Mesendoderm (in vitro differentiated cells): ENCODE data around the gene PLEKHB1. TPM values are rescaled to one million over a fixed set of nuclear protein-coding genes. Genes with fewer than 3 reads are reported as not detected.

Experiments used
- DNase-seq: peaks from one replicate; pipeline ENCODE4 v3.0.0; 2013
- H2AK5ac ChIP-seq: 2 replicates; pipeline ENCODE4 v1.6.1; 2013; ENCODE audit warnings: low read length, inconsistent platforms
- H2BK120ac ChIP-seq: 2 replicates; pipeline ENCODE4 v1.6.1; 2013; ENCODE audit warnings: low read depth, mild to moderate bottlenecking, low read length, moderate library complexity, mixed read lengths
- H2BK15ac ChIP-seq: replicated peaks from 2 replicates; pipeline ENCODE4 v1.6.1; 2013; ENCODE audit warnings: low read depth, mild to moderate bottlenecking, moderate library complexity
- H2BK5ac ChIP-seq: 2 replicates; pipeline ENCODE4 v1.6.1; 2013; ENCODE audit warnings: low read length, inconsistent platforms
- H3K18ac ChIP-seq: 2 replicates; pipeline ENCODE4 v1.6.1; 2013; ENCODE audit warnings: mild to moderate bottlenecking, low read length, mixed read lengths
- H3K23ac ChIP-seq: one replicate; pipeline ENCODE4 v1.6.1; 2013; ENCODE audit warnings: low read length
- H3K27ac ChIP-seq: 2 replicates; pipeline ENCODE4 v1.5.1; 2013; ENCODE audit warnings: low read depth, mild to moderate bottlenecking, inconsistent platforms, low read length, moderate library complexity
- H3K27me3 ChIP-seq: 2 replicates; pipeline ENCODE4 v1.6.1; 2013; ENCODE audit warnings: low read length, control low read depth, mild to moderate bottlenecking, inconsistent platforms; ENCODE audit not compliant: insufficient read depth, poor library complexity
- H3K36me3 ChIP-seq: 2 replicates; pipeline ENCODE4 v1.6.1; 2013; ENCODE audit warnings: low read length, inconsistent platforms; ENCODE audit not compliant: control insufficient read depth, insufficient read depth
- H3K4ac ChIP-seq: one replicate; pipeline ENCODE4 v1.6.1; 2013; ENCODE audit warnings: low read depth, mild to moderate bottlenecking, low read length, moderate library complexity
- H3K4me1 ChIP-seq: 2 replicates; pipeline ENCODE4 v1.6.1; 2013; ENCODE audit warnings: low read depth, low read length, inconsistent platforms; ENCODE audit not compliant: control insufficient read depth
- H3K4me2 ChIP-seq: 2 replicates; pipeline ENCODE4 v1.6.1; 2013; ENCODE audit warnings: low read length
- H3K4me3 ChIP-seq: 2 replicates; pipeline ENCODE4 v1.5.1; 2013; ENCODE audit warnings: mild to moderate bottlenecking, low read length
- H3K56ac ChIP-seq: one replicate; pipeline ENCODE4 v1.6.1; 2013; ENCODE audit warnings: low read length
- H3K79me1 ChIP-seq: 2 replicates; pipeline ENCODE4 v1.6.1; 2013; ENCODE audit warnings: low read length, inconsistent platforms
- H3K79me2 ChIP-seq: 2 replicates; pipeline ENCODE4 v1.6.1; 2013; ENCODE audit warnings: mild to moderate bottlenecking, low read length; ENCODE audit not compliant: control insufficient read depth, insufficient read depth
- H3K9ac ChIP-seq: 2 replicates; pipeline ENCODE4 v1.6.1; 2013; ENCODE audit warnings: low read length, inconsistent platforms
- H4K5ac ChIP-seq: one replicate; pipeline ENCODE4 v1.6.1; 2013; ENCODE audit warnings: low read length
- H4K8ac ChIP-seq: one replicate; pipeline ENCODE4 v1.6.1; 2013; ENCODE audit warnings: low read depth, mild to moderate bottlenecking, control low read depth, low read length, moderate library complexity
- WGBS: extraction: QIAGEN DNeasy Blood & Tissue Kit; methylation state at CpG from one replicate; pipeline ENCODE4 v1.1.7; 2013; ENCODE audit warnings: low lambda C conversion rate, missing lambda C conversion rate; ENCODE audit not compliant: insufficient coverage; ENCODE audit errors: extremely low coverage; 5-methylcytosine and 5-hydroxymethylcytosine counted together
- polyA plus RNA-seq, 2 experiments: library from polyadenylated mRNA; stranded (reverse); fragments of 200-250 nt; gene quantifications; one replicate each; pipeline ENCODE4 v1.2.3, GENCODE V29; 2013

Gene PLEKHB1, protein sequence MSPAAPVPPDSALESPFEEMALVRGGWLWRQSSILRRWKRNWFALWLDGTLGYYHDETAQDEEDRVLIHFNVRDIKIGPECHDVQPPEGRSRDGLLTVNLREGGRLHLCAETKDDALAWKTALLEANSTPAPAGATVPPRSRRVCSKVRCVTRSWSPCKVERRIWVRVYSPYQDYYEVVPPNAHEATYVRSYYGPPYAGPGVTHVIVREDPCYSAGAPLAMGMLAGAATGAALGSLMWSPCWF
- 3.8 TPM for polyA plus RNA-seq (2013, experiment 1 of 2)
- 4.5 TPM for polyA plus RNA-seq (2013, experiment 2 of 2)

- no peaks in the 10 kb centered on the region for H3K79me2 ChIP-seq
- H3K79me1 ChIP-seq, result no peaks in the 10 kb centered on the region
- H2BK5ac ChIP-seq, result peak within 1 kb of the TSS; percentile 81
- peak within 1 kb of the TSS; percentile 10 for H4K5ac ChIP-seq
- no peaks in the 10 kb centered on the region for H3K36me3 ChIP-seq
- peak within 1 kb of the TSS; percentile 19 for H3K18ac ChIP-seq
- peak within 1 kb of the TSS; percentile 81 for H3K56ac ChIP-seq
- H2BK120ac ChIP-seq, result no peak within 1 kb of the TSS
- H3K4me3 ChIP-seq, result peak within 1 kb of the TSS; percentile 11
- no CpG with 5 or more reads among the region's 26 CpGs for WGBS
- H3K9ac ChIP-seq, result peak within 1 kb of the TSS; percentile 67
- no peak within 1 kb of the TSS for H4K8ac ChIP-seq
- peak within 1 kb of the TSS; percentile 20 for H2AK5ac ChIP-seq
- DNase-seq, result peak; percentile 91
- peaks cover 7% of the 10 kb centered on the region for H3K4me1 ChIP-seq
- peak within 1 kb of the TSS; percentile 41 for H3K4me2 ChIP-seq
- no peaks in the 10 kb centered on the region for H3K27me3 ChIP-seq
- H3K27ac ChIP-seq, result peak within 1 kb of the TSS; percentile 28
- no peak within 1 kb of the TSS for H2BK15ac ChIP-seq
- peak within 1 kb of the TSS; percentile 7 for H3K23ac ChIP-seq
- no peak within 1 kb of the TSS for H3K4ac ChIP-seq
These were observed at the start of gene PLEKHB1 for GRCh38 chr11:73645972-73646631. Gene PLEKHB1 (plus strand): TSS chr11:73646581. CDS start chr11:73646609, 28 bp downstream.

DNA sequence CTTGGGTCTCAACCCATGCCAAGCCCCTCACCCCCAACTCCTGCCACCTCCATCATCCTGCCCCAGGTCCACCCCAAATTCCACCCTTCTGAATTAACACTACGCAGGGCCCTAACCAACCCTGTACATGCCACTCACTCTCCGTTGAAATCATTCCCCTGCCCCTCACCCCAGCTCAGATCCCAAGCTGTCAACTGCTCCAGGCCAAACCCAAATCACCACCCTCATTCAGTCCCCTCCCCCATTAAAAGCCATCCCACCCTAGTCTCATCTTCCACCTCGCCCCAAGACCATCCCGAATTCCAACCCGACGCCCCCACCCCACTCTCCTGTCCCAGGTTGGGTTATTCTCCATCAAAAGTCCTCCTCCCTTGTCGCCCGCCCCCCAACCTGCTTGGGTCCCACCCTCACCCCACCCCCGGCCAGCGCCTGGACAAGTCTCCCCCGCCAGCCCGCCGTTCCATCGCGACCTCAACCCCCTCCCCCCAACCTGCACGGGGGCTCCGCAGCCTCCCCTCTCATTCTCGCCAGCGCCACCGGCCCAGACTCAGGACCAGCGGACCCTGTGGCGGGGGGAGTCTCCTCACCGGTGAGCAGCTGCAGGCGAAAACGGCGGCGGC is 48.9 kb upstream of the PLEKHB1 start:
- H3K79me2 ChIP-seq, result peaks cover 18% of the 10 kb centered on the region
- H3K27me3 ChIP-seq, result no peaks in the 10 kb centered on the region
- H4K5ac ChIP-seq, result no peak overlapping the region
- H2BK120ac ChIP-seq, result peak overlapping the region; percentile 6
- H4K8ac ChIP-seq, result peak overlapping the region; percentile 69
- peaks cover 5% of the 10 kb centered on the region for H3K4me1 ChIP-seq
- peak overlapping the region; percentile 94 for H3K56ac ChIP-seq
- H2BK5ac ChIP-seq, result peak overlapping the region; percentile 17
- H3K4me2 ChIP-seq, result peak overlapping the region; percentile 53
- peak overlapping the region; percentile 92 for H3K18ac ChIP-seq
- no peaks in the 10 kb centered on the region for H3K36me3 ChIP-seq
- H3K23ac ChIP-seq, result no peak overlapping the region
- peak overlapping the region; percentile 64 for H3K4me3 ChIP-seq
- H2BK15ac ChIP-seq, result no peak overlapping the region
- H3K27ac ChIP-seq, result peak overlapping the region; percentile 98
- H3K9ac ChIP-seq, result peak overlapping the region; percentile 86
- no peak overlapping the region for H2AK5ac ChIP-seq
- H3K79me1 ChIP-seq, result peaks cover 9% of the 10 kb centered on the region
- WGBS, result no CpG with 5 or more reads among the region's 27 CpGs
- peak; percentile 37 for DNase-seq
- H3K4ac ChIP-seq, result peak overlapping the region; percentile 77

GRCh38 chr11:73597956-73598718 is 48.2 kb upstream of the PLEKHB1 start, which contains the start of gene FAM168A:
Gene FAM168A (minus strand): TSS chr11:73598112. CDS start chr11:73468474, 129,638 bp downstream.
- Histone ChIP-seq H3K4ac (peak within 1 kb of the TSS; percentile 77), H2BK5ac (peak within 1 kb of the TSS; percentile 17), H3K27me3 (no peaks in the 10 kb centered on the region), H3K18ac (peak within 1 kb of the TSS; percentile 92), H3K56ac (peak within 1 kb of the TSS; percentile 94), H3K23ac (no peak within 1 kb of the TSS), H2AK5ac (no peak within 1 kb of the TSS), H3K4me3 (peak within 1 kb of the TSS; percentile 71), H3K4me2 (peak within 1 kb of the TSS; percentile 53), H3K79me1 (peaks cover 8% of the 10 kb centered on the region), H3K27ac (peak within 1 kb of the TSS; percentile 98), H4K5ac (no peak within 1 kb of the TSS), H2BK120ac (peak within 1 kb of the TSS; percentile 6), H3K36me3 (no peaks in the 10 kb centered on the region), H2BK15ac (no peak within 1 kb of the TSS), H3K9ac (peak within 1 kb of the TSS; percentile 86), H3K4me1 (peaks cover 5% of the 10 kb centered on the region), H3K79me2 (peaks cover 18% of the 10 kb centered on the region), H4K8ac (peak within 1 kb of the TSS; percentile 69)
- DNase-seq, result peak; percentile 99
- no CpG with 5 or more reads among the region's 64 CpGs for WGBS

DNA sequence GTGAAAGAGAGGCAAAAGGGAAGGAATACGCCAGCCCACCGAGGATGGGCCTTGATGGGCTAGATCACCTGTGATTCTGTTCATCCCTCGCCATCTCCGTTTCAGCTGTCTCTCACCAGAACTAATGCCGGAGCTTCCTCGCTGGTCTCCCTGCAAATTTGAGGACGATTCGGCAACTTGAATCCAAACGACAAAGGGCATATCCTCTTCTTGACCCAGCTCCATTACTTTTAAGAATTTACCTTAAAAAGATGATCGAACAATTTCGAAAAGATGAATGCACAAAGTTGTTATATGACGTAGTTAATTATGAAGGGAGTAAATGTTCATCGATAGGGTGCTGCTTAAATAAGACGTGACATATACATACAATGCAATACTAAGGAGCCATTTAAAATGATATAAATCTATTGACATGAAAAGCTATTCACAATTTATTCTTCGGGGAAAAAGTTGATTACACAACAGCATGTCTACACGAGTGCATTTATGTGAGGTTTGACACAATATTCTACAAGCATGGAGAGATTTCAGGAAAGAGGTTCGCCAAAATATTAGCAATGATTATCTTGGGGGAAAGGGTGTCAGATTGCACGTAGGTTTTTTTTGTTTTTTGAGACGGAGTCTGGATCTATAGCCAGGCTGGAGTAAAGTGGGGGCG is 47.5 kb upstream of the PLEKHB1 start:
- Histone ChIP-seq H3K18ac (peak overlapping the region; percentile 22), H2BK120ac (no peak overlapping the region), H4K8ac (no peak overlapping the region), H3K27me3 (no peaks in the 10 kb centered on the region), H3K79me1 (peaks cover 8% of the 10 kb centered on the region), H3K27ac (no peak overlapping the region), H2BK5ac (no peak overlapping the region), H3K23ac (no peak overlapping the region), H3K9ac (peak overlapping the region; percentile 52), H3K56ac (peak overlapping the region; percentile 85), H3K4me1 (peaks cover 5% of the 10 kb centered on the region), H2AK5ac (no peak overlapping the region), H3K79me2 (peaks cover 18% of the 10 kb centered on the region), H2BK15ac (no peak overlapping the region), H3K36me3 (no peaks in the 10 kb centered on the region), H3K4me3 (peak overlapping the region; percentile 23), H3K4ac (peak overlapping the region; percentile 18), H4K5ac (no peak overlapping the region), H3K4me2 (peak overlapping the region; percentile 37)
- 100% methylated on average over 5 of the region's 20 CpGs for WGBS
- DNase-seq, result no peak

DNA sequence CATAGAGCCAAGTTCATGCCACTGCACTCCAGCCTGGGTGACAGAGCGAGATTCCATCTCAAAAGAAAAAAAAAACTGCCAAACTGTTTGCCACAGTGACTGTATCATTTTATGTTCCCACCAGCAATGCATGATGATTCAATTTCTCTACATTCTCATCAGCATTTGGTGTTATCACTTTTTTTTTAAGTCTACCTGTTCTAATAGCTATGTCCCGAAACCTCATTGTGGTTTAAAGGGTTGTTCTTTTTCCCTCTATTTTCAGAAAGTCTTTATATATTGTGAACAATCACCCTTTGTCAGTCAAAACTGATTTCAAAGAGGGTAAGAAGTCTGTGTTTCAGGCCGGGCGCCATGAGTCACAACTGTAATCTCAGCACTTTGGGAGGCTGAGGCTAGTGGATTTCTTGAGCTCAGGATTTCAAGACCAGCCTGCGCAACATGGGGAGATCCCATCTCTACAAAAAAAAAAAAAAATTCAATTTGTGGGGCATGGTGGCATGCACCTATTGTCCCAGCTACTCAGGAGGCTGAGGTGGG is 33.7 kb upstream of the PLEKHB1 start:
- Histone ChIP-seq H3K4me2 (no peak overlapping the region), H3K79me1 (no peaks in the 10 kb centered on the region), H3K9ac (no peak overlapping the region), H3K27me3 (no peaks in the 10 kb centered on the region), H3K4ac (no peak overlapping the region), H3K4me1 (no peaks in the 10 kb centered on the region), H4K5ac (no peak overlapping the region), H2BK15ac (no peak overlapping the region), H4K8ac (no peak overlapping the region), H3K27ac (no peak overlapping the region), H3K18ac (no peak overlapping the region), H3K4me3 (no peak overlapping the region), H2AK5ac (no peak overlapping the region), H3K56ac (no peak overlapping the region), H3K36me3 (no peaks in the 10 kb centered on the region), H2BK5ac (no peak overlapping the region), H3K23ac (no peak overlapping the region), H2BK120ac (no peak overlapping the region), H3K79me2 (no peaks in the 10 kb centered on the region)
- DNase-seq, result no peak
- no CpG with 5 or more reads among the region's 5 CpGs for WGBS
